Stimulated activated CD4-positive, alpha-beta T cell treated with anti-CD3 and anti-CD28 coated beads, Interleukin-1b, Interleukin-23, amount 100 ng/mL, for 48 hours (primary cell): Measurements from ENCODE around the gene ZDBF2.
"Not testable (repeated sequence)": the region's sequence is repeated elsewhere in the genome, so short reads cannot be mapped to it uniquely, and the experiment has no call there.

Experiments
- DNase-seq: peaks from one replicate; pipeline ENCODE4 v3.0.0-alpha.2; 2020

Gene ZDBF2

DNA sequence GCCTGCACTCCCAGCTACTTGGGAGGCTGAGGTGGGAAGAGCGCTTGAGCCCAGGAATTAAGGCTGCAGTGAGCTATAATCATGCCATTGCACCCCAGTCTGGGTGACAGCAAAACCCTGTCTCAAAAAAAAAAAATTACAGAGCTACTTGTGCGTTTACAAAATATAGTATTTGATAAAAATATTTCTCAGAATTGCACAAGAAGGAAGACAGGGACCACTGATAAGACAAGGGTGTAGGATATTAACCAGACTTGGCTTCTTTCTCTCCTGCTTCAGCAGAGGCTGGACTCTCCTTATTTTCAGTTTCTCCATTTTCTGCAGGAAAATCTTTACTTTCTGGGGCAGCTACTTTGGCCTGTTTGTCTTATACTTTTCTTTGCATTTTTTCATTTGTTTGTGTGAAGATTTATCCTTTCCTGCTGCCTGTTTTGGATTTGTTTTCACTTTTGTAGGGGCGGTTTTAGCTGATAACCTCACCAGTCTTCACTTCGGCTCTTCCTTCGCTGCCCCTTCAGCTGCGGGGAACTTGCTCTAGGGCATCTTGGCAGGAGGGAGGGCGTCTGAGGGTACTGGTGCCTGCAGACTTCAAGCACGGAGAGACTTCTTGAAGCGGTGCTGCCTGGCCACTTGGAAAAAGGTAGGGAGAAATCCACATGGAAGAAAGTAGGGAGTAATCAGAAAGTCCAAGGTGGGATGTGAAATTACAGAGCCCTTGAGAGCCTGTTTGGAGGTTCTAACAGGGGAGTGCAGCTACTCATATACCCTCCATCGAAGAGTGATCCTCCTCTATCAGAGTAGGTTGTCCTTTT lies 14.9 kb upstream of the ZDBF2 start:
- DNase-seq, result no peak

DNA sequence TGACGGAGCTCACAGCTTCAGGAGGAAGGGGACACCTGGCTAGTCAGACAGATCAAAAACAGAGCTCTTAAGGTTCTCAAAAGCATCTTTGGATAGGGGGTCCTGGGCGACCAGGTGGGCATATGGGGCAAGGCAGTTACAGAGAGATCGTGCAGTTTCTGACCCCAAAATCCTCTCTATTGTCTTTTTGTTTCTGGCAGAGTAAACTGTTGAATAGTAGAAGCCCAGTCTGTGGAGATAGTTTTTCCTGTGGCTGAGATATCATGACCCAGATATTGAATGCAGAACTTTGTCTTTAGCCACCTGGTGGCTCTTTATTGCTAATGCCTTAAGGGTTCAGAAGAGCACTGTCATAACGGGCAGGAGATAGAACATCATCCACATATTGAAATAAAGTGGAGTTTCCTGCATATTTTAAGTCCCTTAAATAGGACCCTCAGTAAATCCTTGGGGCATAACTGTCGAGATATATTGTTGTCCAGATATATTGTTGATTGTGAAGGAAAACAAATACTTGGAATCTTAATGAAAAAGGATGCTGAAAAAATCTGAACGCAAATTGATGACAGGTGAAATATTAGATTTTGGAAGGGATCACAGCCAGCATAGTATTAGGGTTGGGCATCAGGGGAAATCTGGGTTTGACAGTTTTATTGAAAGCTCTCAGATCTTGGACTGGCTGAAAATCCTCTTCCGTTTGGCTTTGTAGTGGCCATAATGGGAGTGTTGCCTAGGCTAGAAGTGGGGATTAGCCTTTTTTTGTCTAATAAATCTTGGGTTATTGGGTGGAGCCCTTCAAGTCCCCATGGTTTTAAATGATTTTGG lies 14.1 kb upstream of the ZDBF2 start:
- no peak for DNase-seq

- no peak for DNase-seq
Observed at GRCh38 chr2:206263959-206264603, 10.4 kb upstream of the ZDBF2 start.

- DNase-seq, result no peak
Observed at GRCh38 chr2:206266130-206267125, 8.0 kb upstream of the ZDBF2 start.

GRCh38 chr2:206267567-206267966 lies 6.9 kb upstream of the ZDBF2 start:
- DNase-seq, result no peak

DNA sequence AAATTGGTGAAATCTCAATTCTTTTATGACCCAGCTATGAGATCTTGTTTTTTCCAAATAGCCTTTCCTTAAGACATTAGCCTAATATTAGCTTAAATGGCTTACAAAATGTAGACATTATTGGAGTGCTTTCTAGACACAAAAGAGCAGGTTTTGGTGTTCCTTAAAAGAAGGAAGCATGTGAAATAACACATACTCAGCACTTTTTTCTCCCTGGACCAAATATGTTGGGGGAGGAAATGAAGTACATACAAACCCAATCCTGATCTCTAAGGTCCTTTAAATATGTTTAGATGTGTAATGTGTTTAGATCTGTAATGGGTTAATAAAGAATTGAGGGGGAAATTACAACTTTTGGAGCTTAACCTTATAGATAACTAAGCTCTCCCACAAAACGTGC lies 3.4 kb upstream of the ZDBF2 start:
- no peak for DNase-seq

DNA sequence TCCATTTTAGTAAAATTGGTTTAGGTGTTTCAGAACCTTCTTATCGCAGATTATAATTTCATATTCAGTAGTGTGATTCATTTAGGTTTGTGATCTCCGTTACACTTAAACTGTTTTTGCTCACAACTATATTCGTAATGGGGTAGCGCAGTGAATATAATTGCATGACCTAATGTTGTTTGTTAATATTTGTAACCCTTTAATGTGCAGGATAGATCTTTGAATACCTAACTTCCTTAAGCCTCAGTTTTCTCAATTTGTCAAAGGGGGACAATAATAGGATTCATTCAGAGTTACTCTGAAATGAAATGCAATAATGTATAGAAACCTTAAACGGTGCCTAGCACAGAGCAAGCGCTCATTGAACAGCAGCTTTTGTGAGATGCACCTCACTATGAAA lies 558 bp upstream of the ZDBF2 start:
- no peak for DNase-seq

DNA sequence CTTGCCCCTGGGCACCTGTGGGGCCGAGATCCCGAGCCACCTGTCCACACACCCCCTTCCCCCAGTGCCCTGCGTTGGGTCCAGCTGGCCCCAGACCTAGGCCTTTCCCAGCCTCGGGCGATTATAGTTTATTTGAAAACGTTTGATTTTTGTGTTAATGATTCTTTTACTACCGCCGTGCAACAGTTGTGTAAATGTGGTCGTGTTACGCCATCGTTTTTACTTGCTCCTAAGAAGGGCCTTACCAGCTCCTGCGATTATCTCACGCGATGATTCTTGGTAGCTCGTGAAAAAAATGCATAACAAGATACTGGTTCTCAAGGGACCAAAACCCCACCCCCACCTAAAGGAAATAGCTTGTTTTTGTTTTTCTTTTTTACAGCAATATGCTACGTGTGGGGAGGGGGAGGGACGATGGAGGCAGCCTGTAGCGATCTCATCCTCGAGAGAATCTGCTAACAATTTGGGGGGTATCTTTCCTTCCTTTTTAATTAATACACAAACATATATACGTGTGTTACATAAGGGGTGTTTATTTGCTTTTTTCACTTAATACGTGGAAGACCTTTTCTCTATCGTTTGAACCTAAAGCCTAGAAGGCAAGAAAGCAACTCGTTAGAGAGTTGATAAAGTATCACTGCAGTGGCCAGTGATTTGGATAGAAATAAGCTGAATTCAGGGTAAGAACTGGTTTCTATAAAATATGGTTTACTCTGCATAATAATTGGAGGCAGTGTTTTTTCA lies 1.0 kb downstream of the ZDBF2 start:
- DNase-seq, result no peak

- no peak for DNase-seq
Observed at GRCh38 chr2:206276169-206276942, 1.9 kb downstream of the ZDBF2 start.

- no peak for DNase-seq
Observed at GRCh38 chr2:206277503-206277902, 3.0 kb downstream of the ZDBF2 start.

DNA sequence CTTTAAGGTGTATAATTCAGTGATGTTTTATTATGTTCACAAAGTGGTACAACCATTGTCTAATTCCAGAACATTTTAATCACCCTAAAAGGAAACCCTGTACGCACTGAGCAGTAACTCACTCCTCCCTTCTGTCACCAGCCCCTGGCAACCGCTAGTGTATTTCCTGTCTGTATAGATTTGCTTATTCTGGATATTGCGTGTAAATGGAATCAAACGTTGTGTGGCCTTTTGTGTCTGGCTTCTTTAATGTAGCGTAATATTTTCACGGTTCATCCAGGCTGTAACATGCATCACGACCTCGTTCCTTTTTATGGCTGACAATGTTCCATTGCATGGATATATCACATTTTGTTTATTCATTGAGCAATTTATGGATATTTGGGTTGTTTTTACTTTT lies 8.3 kb downstream of the ZDBF2 start:
- DNase-seq, result no peak

DNA sequence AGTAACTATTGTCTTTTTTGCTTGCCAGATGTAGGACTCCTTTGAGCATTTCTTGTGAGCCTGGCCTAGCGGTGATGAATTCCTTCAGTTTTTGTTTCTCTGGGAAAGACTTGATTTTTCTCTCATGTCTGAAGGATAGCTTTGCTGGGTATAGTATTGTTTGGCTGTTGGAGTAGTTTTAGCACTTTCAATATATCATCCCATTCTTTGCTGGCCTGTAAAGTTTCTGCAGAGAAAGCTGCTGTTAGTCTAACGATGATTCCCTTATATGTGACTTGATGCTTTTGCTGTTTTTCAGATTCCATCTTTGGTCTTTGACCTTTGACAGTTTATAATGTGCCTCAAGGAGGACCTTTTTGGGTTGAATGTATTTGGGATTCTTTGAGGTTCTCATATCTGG lies 12.7 kb downstream of the ZDBF2 start:
- DNase-seq, result no peak

DNA sequence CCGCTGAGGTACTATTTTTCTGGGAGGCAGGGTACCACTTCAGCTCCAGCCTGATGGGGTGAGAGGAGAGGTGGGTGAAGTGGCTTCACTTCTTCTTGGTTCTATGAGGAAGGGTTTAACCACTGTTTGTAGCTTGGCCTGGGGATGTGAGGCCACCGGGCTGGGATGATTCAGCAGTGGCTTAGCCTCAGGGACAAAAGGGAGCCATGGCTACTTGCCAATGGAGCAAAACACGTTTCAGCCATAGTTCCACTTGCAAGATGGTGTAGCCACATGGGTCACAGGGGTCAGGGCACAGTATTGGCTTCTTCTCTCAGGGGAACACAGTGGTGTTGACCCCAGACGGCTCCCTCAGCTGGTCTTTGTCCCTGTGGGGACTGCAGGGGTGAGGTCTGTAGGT lies 14.9 kb downstream of the ZDBF2 start:
- DNase-seq, result no peak

DNA sequence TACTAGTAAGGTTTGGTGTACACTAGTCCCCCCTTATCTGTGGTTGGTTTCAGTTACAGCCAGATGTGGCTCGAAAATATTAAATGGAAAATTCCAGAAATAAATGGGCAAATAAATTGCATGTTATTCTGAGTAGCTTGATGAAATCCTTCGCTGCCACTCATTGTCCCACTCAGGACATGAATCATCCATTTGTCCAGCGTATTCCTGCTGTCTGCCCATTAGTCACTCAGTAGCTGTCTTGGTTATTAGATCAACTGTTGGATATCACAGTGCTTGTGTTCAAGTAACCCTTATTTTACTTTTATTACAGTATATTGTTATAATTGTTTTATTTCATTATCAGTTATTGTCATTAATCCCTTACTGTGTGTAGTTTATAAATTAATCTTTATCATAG lies 21.7 kb downstream of the ZDBF2 start:
- no peak for DNase-seq

GRCh38 chr2:206299608-206300007 lies 25.1 kb downstream of the ZDBF2 start:
- DNase-seq, result not testable (repeated sequence)

- no peak for DNase-seq
Observed at GRCh38 chr2:206305523-206306245, 31.2 kb downstream of the ZDBF2 start.

DNA sequence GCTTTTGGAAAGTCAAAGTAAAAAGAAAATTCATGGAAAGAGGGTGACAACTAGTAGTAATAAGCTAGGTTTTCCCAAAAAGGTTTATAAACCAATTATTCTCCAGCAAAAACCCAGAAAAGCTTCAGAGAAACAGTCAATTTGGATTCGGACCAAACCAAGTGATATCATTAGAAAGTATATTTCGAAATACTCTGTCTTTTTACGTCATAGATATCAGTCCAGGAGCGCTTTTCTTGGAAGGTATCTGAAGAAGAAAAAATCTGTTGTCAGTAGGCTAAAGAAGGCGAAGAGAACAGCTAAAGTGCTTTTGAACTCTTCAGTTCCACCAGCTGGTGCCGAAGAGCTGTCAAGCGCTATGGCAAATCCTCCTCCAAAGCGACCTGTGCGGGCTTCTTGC lies 36.6 kb downstream of the ZDBF2 start:
- DNase-seq, result no peak

DNA sequence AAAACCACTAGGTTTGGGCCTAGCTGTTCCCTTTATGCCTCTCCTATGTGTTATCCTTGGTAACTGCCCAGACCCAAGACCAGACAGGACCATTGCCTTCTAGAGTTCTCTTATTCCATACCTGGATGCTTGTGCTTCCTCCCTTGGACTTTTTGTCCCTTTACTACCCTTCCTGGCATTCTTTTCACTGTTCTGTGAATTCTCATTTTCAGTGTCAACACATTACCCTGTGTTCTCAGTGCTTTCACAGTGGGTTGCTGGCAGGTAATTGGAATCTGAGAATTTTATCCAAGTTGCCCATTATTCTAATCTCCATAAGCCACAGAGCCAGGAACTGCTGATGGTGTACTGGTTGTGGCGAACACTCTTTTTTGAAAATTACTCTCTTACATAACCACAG lies 41.7 kb downstream of the ZDBF2 start:
- DNase-seq, result no peak

DNA sequence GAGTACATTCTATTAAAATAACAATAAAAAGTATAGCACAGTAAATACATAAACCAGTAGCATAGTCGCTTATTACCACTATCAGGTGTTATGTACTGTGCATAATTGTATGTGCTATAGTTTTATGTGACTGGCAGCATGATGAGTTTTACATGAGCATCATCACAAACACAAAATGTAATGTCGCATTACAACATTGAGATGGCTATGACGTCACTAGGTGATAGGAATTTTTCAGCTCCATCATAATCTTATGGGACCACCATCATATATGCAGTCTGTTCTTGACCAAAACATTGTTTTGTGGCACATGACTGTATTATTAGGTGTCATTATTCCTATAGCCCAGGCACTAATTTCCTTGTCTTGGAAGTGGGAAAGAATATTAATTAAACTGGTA lies 48.6 kb downstream of the ZDBF2 start:
- DNase-seq, result no peak

DNA sequence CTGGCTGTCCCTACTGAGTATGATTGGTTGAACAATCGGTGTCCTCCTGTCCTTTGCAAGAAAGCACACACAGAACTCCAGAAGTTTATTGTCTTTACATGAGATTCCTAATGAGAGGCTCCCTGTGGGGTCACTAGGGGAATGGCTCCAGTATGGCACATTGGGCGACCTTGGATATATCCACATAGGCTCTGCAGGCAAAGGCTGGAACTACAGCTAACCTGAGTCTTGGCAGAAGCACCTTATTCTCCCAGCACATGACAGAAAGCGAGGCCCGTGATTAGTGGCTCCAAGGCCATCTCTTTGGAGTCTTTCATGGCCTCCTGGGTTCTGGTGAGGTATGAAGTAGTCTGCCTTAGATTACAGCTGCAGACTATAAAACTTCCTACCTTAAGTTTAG lies 49.0 kb downstream of the ZDBF2 start:
- DNase-seq, result no peak
